ENCODE results near the gene TRMT11. TPM values are rescaled to one million over a fixed set of nuclear protein-coding genes. Genes with fewer than 3 reads are reported as not detected.

TRMT11 gene
- total and polyA plus RNA-seq, 9 of the 15 experiments (the other 6 are each of a cell fraction or from before 2014, with no cell fraction given): 38.8 to 88.0 (median 59.8) TPM

GRCh38 chr6:125943528-125944433, 42.6 kb upstream of the TRMT11 start (continued):
- TF ChIP-seq, protein P1, sequence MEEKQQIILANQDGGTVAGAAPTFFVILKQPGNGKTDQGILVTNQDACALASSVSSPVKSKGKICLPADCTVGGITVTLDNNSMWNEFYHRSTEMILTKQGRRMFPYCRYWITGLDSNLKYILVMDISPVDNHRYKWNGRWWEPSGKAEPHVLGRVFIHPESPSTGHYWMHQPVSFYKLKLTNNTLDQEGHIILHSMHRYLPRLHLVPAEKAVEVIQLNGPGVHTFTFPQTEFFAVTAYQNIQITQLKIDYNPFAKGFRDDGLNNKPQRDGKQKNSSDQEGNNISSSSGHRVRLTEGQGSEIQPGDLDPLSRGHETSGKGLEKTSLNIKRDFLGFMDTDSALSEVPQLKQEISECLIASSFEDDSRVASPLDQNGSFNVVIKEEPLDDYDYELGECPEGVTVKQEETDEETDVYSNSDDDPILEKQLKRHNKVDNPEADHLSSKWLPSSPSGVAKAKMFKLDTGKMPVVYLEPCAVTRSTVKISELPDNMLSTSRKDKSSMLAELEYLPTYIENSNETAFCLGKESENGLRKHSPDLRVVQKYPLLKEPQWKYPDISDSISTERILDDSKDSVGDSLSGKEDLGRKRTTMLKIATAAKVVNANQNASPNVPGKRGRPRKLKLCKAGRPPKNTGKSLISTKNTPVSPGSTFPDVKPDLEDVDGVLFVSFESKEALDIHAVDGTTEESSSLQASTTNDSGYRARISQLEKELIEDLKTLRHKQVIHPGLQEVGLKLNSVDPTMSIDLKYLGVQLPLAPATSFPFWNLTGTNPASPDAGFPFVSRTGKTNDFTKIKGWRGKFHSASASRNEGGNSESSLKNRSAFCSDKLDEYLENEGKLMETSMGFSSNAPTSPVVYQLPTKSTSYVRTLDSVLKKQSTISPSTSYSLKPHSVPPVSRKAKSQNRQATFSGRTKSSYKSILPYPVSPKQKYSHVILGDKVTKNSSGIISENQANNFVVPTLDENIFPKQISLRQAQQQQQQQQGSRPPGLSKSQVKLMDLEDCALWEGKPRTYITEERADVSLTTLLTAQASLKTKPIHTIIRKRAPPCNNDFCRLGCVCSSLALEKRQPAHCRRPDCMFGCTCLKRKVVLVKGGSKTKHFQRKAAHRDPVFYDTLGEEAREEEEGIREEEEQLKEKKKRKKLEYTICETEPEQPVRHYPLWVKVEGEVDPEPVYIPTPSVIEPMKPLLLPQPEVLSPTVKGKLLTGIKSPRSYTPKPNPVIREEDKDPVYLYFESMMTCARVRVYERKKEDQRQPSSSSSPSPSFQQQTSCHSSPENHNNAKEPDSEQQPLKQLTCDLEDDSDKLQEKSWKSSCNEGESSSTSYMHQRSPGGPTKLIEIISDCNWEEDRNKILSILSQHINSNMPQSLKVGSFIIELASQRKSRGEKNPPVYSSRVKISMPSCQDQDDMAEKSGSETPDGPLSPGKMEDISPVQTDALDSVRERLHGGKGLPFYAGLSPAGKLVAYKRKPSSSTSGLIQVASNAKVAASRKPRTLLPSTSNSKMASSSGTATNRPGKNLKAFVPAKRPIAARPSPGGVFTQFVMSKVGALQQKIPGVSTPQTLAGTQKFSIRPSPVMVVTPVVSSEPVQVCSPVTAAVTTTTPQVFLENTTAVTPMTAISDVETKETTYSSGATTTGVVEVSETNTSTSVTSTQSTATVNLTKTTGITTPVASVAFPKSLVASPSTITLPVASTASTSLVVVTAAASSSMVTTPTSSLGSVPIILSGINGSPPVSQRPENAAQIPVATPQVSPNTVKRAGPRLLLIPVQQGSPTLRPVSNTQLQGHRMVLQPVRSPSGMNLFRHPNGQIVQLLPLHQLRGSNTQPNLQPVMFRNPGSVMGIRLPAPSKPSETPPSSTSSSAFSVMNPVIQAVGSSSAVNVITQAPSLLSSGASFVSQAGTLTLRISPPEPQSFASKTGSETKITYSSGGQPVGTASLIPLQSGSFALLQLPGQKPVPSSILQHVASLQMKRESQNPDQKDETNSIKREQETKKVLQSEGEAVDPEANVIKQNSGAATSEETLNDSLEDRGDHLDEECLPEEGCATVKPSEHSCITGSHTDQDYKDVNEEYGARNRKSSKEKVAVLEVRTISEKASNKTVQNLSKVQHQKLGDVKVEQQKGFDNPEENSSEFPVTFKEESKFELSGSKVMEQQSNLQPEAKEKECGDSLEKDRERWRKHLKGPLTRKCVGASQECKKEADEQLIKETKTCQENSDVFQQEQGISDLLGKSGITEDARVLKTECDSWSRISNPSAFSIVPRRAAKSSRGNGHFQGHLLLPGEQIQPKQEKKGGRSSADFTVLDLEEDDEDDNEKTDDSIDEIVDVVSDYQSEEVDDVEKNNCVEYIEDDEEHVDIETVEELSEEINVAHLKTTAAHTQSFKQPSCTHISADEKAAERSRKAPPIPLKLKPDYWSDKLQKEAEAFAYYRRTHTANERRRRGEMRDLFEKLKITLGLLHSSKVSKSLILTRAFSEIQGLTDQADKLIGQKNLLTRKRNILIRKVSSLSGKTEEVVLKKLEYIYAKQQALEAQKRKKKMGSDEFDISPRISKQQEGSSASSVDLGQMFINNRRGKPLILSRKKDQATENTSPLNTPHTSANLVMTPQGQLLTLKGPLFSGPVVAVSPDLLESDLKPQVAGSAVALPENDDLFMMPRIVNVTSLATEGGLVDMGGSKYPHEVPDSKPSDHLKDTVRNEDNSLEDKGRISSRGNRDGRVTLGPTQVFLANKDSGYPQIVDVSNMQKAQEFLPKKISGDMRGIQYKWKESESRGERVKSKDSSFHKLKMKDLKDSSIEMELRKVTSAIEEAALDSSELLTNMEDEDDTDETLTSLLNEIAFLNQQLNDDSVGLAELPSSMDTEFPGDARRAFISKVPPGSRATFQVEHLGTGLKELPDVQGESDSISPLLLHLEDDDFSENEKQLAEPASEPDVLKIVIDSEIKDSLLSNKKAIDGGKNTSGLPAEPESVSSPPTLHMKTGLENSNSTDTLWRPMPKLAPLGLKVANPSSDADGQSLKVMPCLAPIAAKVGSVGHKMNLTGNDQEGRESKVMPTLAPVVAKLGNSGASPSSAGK (IDR thresholded peaks at IDR 0.05): peak; percentile 44; the same call in 1 of the 2 replicates
- TF ChIP-seq ATF3 (IDR thresholded peaks at IDR 0.05): 0 out of 2 replicates have a peak, but pooled peaks have one; percentile 11
- no peak for TF ChIP-seq ATF3 (CRISPR knock-in tag; conservative IDR thresholded peaks at IDR 0.05)
- TF ChIP-seq ZNF717 (CRISPR knock-in tag; IDR thresholded peaks at IDR 0.05): no peak
- 0 out of 2 replicates have a peak, but pooled peaks have one; percentile 15 for TF ChIP-seq SMAD4 (CRISPR knock-in tag; conservative IDR thresholded peaks at IDR 0.05)
- TF ChIP-seq HDAC1 (IDR thresholded peaks at IDR 0.05): 0 out of 4 replicates have a peak, but pooled peaks of 1 of the 2 experiments have one; percentile 26
- no peak for TF ChIP-seq ZSCAN32 (CRISPR knock-in tag; IDR thresholded peaks at IDR 0.05)
- TF ChIP-seq ZNF699 (CRISPR knock-in tag; IDR thresholded peaks at IDR 0.05; ENCODE audit: insufficient replicate concordance): no peak
- TF ChIP-seq FOXJ2 (tag; IDR thresholded peaks at IDR 0.05): 0 out of 2 replicates have a peak, but pooled peaks have one; percentile 47
- TF ChIP-seq CBX3 (IDR thresholded peaks at IDR 0.05; ENCODE audit: borderline replicate concordance in 1 of 2, low read length in 2 of 2): peak in 1 of 2 experiments; percentile 22; a peak in 1 of 3 replicates
- 0 out of 2 replicates have a peak, but pooled peaks have one; percentile 66 for TF ChIP-seq LARP7 (IDR thresholded peaks at IDR 0.05)
- TF ChIP-seq FOXK2 (conservative IDR thresholded peaks at IDR 0.05 in 1 of 2, IDR thresholded peaks at IDR 0.05 in 1 of 2; ENCODE audit: low read depth in 2 of 2): peak in 1 of 2 experiments; percentile 22; a peak in 1 of 4 replicates
- TF ChIP-seq HLTF (IDR thresholded peaks at IDR 0.05): peak; percentile 30; the same call in 1 of the 2 replicates
- peak; percentile 4; the same call in 1 of the 2 replicates for TF ChIP-seq L3MBTL2 (IDR thresholded peaks at IDR 0.05)
- peak; percentile 35; the same call in 1 of the 2 replicates for TF ChIP-seq BACH1 (tag; IDR thresholded peaks at IDR 0.05)

Data from K562 (cell line).